Measurements from ENCODE around the gene ZNF501.
A peak's percentile ranks its signal among the peaks of the same experiment; 100 is the strongest.

The ZNF501 gene

DNA sequence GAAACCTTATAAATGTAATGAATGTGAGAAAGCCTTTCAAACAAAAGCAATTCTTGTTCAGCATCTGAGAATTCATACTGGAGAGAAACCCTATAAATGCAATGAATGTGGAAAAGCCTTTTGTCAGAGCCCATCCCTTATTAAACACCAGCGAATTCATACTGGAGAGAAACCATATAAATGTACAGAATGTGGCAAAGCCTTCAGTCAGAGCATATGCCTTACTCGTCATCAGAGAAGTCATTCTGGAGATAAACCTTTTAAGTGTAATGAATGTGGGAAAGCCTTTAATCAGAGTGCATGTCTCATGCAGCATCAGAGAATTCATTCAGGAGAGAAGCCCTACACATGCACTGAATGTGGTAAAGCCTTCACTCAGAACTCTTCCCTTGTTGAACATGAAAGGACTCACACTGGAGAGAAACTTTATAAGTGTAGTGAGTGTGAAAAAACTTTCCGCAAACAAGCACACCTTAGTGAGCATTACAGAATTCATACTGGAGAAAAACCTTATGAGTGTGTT lies 5.3 kb downstream of the ZNF501 start:
- H3K4me3 ChIP-seq (ENCODE audit: low read depth, low read length): no peak overlapping the region
- no peaks in the 10 kb centered on the region for H3K4me1 ChIP-seq (ENCODE audit: control insufficient read depth, insufficient read depth, low read length)
- no peak overlapping the region for H3K27ac ChIP-seq (ENCODE audit: extremely low read depth, low read depth, low read length)
- ChIA-PET CTCF (no interaction called here), POLR2A (no interaction called here)
- no peak for TF ChIP-seq ZNF544 (tag by site-specific recombination; IDR thresholded peaks at IDR 0.05)
- TF ChIP-seq ZNF274 (IDR thresholded peaks at IDR 0.05; ENCODE audit: low read length): peak; percentile 71; the same call in 1 of the 2 replicates
- peak; percentile 87 for TF ChIP-seq ZNF274 (tag by site-specific recombination; IDR thresholded peaks at IDR 0.05; ENCODE audit: borderline replicate concordance)
- TF ChIP-seq TRIM28 (IDR thresholded peaks at IDR 0.05; ENCODE audit: borderline replicate concordance, low read length): peak; percentile 93; the same call in 1 of the 2 replicates
- TF ChIP-seq ZNF501 (tag by site-specific recombination; IDR thresholded peaks at IDR 0.05): peak; percentile 93
- TF ChIP-seq INSM2 (tag by site-specific recombination; IDR thresholded peaks at IDR 0.05): no peak
- TF ChIP-seq, protein P1, sequence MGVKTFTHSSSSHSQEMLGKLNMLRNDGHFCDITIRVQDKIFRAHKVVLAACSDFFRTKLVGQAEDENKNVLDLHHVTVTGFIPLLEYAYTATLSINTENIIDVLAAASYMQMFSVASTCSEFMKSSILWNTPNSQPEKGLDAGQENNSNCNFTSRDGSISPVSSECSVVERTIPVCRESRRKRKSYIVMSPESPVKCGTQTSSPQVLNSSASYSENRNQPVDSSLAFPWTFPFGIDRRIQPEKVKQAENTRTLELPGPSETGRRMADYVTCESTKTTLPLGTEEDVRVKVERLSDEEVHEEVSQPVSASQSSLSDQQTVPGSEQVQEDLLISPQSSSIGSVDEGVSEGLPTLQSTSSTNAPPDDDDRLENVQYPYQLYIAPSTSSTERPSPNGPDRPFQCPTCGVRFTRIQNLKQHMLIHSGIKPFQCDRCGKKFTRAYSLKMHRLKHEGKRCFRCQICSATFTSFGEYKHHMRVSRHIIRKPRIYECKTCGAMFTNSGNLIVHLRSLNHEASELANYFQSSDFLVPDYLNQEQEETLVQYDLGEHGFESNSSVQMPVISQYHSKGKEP (tag by site-specific recombination; IDR thresholded peaks at IDR 0.05): no peak
- peak; percentile 96 for TF ChIP-seq SETDB1 (IDR thresholded peaks at IDR 0.05; ENCODE audit: insufficient read length, low read length)
- TF ChIP-seq ZSCAN23 (tag by site-specific recombination; IDR thresholded peaks at IDR 0.05): no peak
- no peak for TF ChIP-seq GLI4 (tag by site-specific recombination; IDR thresholded peaks at IDR 0.05)
- no peaks in the 10 kb centered on the region for H3K9me3 ChIP-seq (ENCODE audit: control insufficient read depth, insufficient read depth, low read depth, low read length)
- peaks cover 0 to 30% of the 10 kb centered on the region in 2 experiments; a peak in 1 of 3 replicates for H3K36me3 ChIP-seq (ENCODE audit: control insufficient read depth in 2 of 2, insufficient read depth in 1 of 2, low read length in 2 of 2)

- Histone ChIP-seq H3K4me1 (ENCODE audit: control insufficient read depth, insufficient read depth, low read length) (no peaks in the 10 kb centered on the region), H3K9me3 (ENCODE audit: control insufficient read depth, insufficient read depth, low read depth, low read length) (no peaks in the 10 kb centered on the region), H3K36me3 (ENCODE audit: control insufficient read depth in 2 of 2, insufficient read depth in 1 of 2, low read length in 2 of 2) (peaks cover 0 to 49% of the 10 kb centered on the region in 2 experiments; a peak in 2 of 3 replicates), H3K4me3 (ENCODE audit: low read depth, low read length) (peak overlapping the region; percentile 87), H3K27ac (ENCODE audit: extremely low read depth, low read depth, low read length) (peak overlapping the region; percentile 41; the same call in 1 of the 2 replicates)
- TF ChIP-seq ZNF548 (tag by site-specific recombination; IDR thresholded peaks at IDR 0.05) (no peak), ZNF747 (tag by site-specific recombination; IDR thresholded peaks at IDR 0.05) (no peak), ZBTB26 (tag by site-specific recombination; optimal IDR thresholded peaks at IDR 0.05) (no peak), ZFP69B (tag by site-specific recombination; IDR thresholded peaks at IDR 0.05) (no peak), HIC1 (tag by site-specific recombination; IDR thresholded peaks at IDR 0.05) (no peak), ZNF624 (tag by site-specific recombination; IDR thresholded peaks at IDR 0.05) (no peak), ZNF274 (IDR thresholded peaks at IDR 0.05; ENCODE audit: low read length) (no peak), ZNF274 (tag by site-specific recombination; IDR thresholded peaks at IDR 0.05; ENCODE audit: borderline replicate concordance) (no peak), HOXD13 (CRISPR knock-in tag; IDR thresholded peaks at IDR 0.05; ENCODE audit: borderline replicate concordance) (no peak), ZNF155 (tag by site-specific recombination; IDR thresholded peaks at IDR 0.05) (no peak), PRDM4 (tag by site-specific recombination; IDR thresholded peaks at IDR 0.05) (no peak), ZNF830 (tag by site-specific recombination; IDR thresholded peaks at IDR 0.05; ENCODE audit: low read depth) (no peak), ZNF704 (tag by site-specific recombination; IDR thresholded peaks at IDR 0.05) (no peak), KLF16 (tag by site-specific recombination; IDR thresholded peaks at IDR 0.05) (no peak), ZNF596 (tag by site-specific recombination; IDR thresholded peaks at IDR 0.05) (no peak), ZNF76 (tag by site-specific recombination; IDR thresholded peaks at IDR 0.05; ENCODE audit: borderline replicate concordance, low read depth) (no peak)
- POLR2A ChIA-PET: interaction anchor here (1.1 to 1.4 kb wide), 4 partner anchors 31 to 215 kb away, joined by 3 to 11 read pairs (median 5); partner anchors contain the start of genes EXOSC7, ZDHHC3, ZNF35 and ZNF501
- CTCF ChIA-PET: interaction anchor here (0.5 to 0.7 kb wide), 4 partner anchors 86 to 228 kb away, joined by 3 to 4 read pairs (median 4); no protein-coding TSS in a partner anchor
These were observed 31.6 kb downstream of the ZNF501 start for GRCh38 chr3:44761101-44761423.

Measured in HEK293 (cell line).